HCT116 (cell line): ENCODE measurements around the gene METTL3. TPM values are rescaled to one million over a fixed set of nuclear protein-coding genes. Genes with fewer than 3 reads are reported as not detected.
A peak's percentile ranks its signal among the peaks of the same experiment; 100 is the strongest.

Experiments used
- ATAC-seq: fragments of 200-7000 bp; cut with Tn5 transposase; 2 replicates; pipeline ENCODE4 v1.9.1; 2020; ENCODE audit warnings: mild to moderate bottlenecking, moderate library complexity
- BruUV-seq: library from RNA; stranded (reverse); fragments of 400-500 nt; replicated peaks from 2 replicates; lab custom pipeline; 2021; lab: Mats Ljungman, UMichigan
- CTCF ChIA-PET: fragments of 300-600 bp; sonication (Branson Sonifier 250); formaldehyde crosslinking; loops from one replicate; lab custom pipeline; 2021; ENCODE audit warnings: antibody characterized with exemption; lab: Charles Lee
- POLR2A ChIA-PET: fragments of 300-600, 350-600 bp; sonication (Branson Sonifier 250); formaldehyde crosslinking; loops from one replicate; lab custom pipeline; 2021; ENCODE audit warnings: antibody characterized with exemption; lab: Charles Lee
- RAD21 ChIA-PET, 2 experiments: fragments of 300-600 bp; sonication (Branson Sonifier 250); formaldehyde crosslinking; loops; one replicate each; lab custom pipeline; 2023; ENCODE audit warnings: low total read pairs in 2 of 2; ENCODE audit not compliant: uncharacterized antibody in 2 of 2, unreplicated experiment in 2 of 2, low non-redundant PET in 1 of 2; lab: Charles Lee
- DNase-seq: peaks from one replicate; pipeline ENCODE4 v3.0.0-alpha.2; 2010; ENCODE audit warnings: low read depth, low spot score
- H2AFZ ChIP-seq: fragments of 200-600 bp; shearing (Covaris generic), sonication (generic); 2 replicates; pipeline ENCODE4 v1.6.1; 2017; ENCODE audit warnings: low read depth, mixed run types, mixed read lengths, antibody characterized with exemption, low read length; ENCODE audit not compliant: poor library complexity, severe bottlenecking
- H3K27ac ChIP-seq: 2 replicates; pipeline ENCODE4 v1.5.1; 2012; ENCODE audit warnings: low read depth, low read length
- H3K27me3 ChIP-seq: fragments of 200-600 bp; sonication (generic); 2 replicates; pipeline ENCODE4 v1.6.1; 2016; ENCODE audit warnings: mixed run types, low read length, mixed read lengths; ENCODE audit not compliant: insufficient read depth
- H3K36me3 ChIP-seq, 2 experiments: fragments of 200-500 bp in 1 of 2; fragments of 200-600 bp in 1 of 2; sonication (Bioruptor generic) in 1 of 2; sonication (generic) in 1 of 2; 2 replicates each; pipeline versions ENCODE4 v1.5.1 to v1.6.1; 2014 to 2016; ENCODE audit warnings: low read length in 2 of 2, inconsistent platforms in 1 of 2, mixed read lengths in 1 of 2, mixed run types in 1 of 2; ENCODE audit not compliant: insufficient read depth in 2 of 2, control insufficient read depth in 1 of 2
- H3K4me1 ChIP-seq, 2 experiments: fragments of 200-600 bp in 1 of 2; sonication (generic) in 1 of 2; 2 replicates each; pipeline versions ENCODE4 v1.5.1 to v1.6.1; 2012 to 2017; ENCODE audit warnings: low read length in 2 of 2, inconsistent platforms in 1 of 2, mild to moderate bottlenecking in 1 of 2, mixed read lengths in 1 of 2, mixed run types in 1 of 2, moderate library complexity in 1 of 2; ENCODE audit not compliant: insufficient read depth in 2 of 2, control insufficient read depth in 1 of 2
- H3K4me2 ChIP-seq: fragments of 200-600 bp; sonication (generic); 2 replicates; pipeline ENCODE4 v1.6.1; 2017; ENCODE audit warnings: mixed run types, low read length, mixed read lengths
- H3K4me3 ChIP-seq, 2 experiments: fragments of 200-600 bp in 1 of 2; sonication (generic) in 1 of 2; replicated peaks in 1 of 2; 2 replicates each; pipeline ENCODE4 v1.5.1; 2011 to 2016; ENCODE audit warnings: low read length in 2 of 2, control low read depth in 1 of 2, low read depth in 1 of 2, mild to moderate bottlenecking in 1 of 2, mixed read lengths in 1 of 2, mixed run types in 1 of 2
- H3K79me2 ChIP-seq: fragments of 200-600 bp; sonication (generic); 2 replicates; pipeline ENCODE4 v1.6.1; 2017; ENCODE audit warnings: mild to moderate bottlenecking, mixed run types, low read length, moderate library complexity, mixed read lengths; ENCODE audit not compliant: insufficient read depth
- H3K9ac ChIP-seq: fragments of 200-600 bp; sonication (generic); 2 replicates; pipeline ENCODE4 v1.6.1; 2016; ENCODE audit warnings: low read length, mixed read lengths
- H3K9me2 ChIP-seq: fragments of 200-600 bp; sonication (generic), shearing (Covaris generic); 2 replicates; pipeline ENCODE4 v1.6.1; 2017; ENCODE audit warnings: mixed run types, mild to moderate bottlenecking, moderate library complexity; ENCODE audit not compliant: insufficient read depth
- H3K9me3 ChIP-seq, 2 experiments: fragments of 200-500 bp in 1 of 2; fragments of 200-600 bp in 1 of 2; sonication (Bioruptor generic) in 1 of 2; sonication (generic) in 1 of 2; 2 replicates each; pipeline ENCODE4 v1.6.1; 2014 to 2017; ENCODE audit warnings: low read length in 2 of 2, mixed read lengths in 2 of 2, inconsistent platforms in 1 of 2, low read depth in 1 of 2, mild to moderate bottlenecking in 1 of 2, mixed run types in 1 of 2, moderate library complexity in 1 of 2; ENCODE audit not compliant: control insufficient read depth in 1 of 2, insufficient read depth in 1 of 2
- H4K20me1 ChIP-seq: fragments of 200-600 bp; sonication (generic), shearing (Covaris generic); 2 replicates; pipeline ENCODE4 v1.6.1; 2017; ENCODE audit warnings: mixed run types, mild to moderate bottlenecking, moderate library complexity; ENCODE audit not compliant: insufficient read depth
- CBX3 ChIP-seq: IDR thresholded peaks from 2 replicates; pipeline ENCODE4 v1.6.1; 2012; ENCODE audit warnings: low read depth
- CEBPB ChIP-seq: IDR thresholded peaks from 2 replicates; pipeline ENCODE4 v1.6.1; 2012; ENCODE audit warnings: low read depth
- CTCF ChIP-seq, 3 experiments: fragments of 200-600 bp in 1 of 3; sonication (generic) in 1 of 3; IDR thresholded peaks in 2 of 3; conservative IDR thresholded peaks in 1 of 3; 2 replicates each; pipeline ENCODE4 v1.5.1; 2012 to 2017; ENCODE audit warnings: low read depth in 2 of 3, low read length in 2 of 3, antibody characterized with exemption in 1 of 3, borderline replicate concordance in 1 of 3, control low read depth in 1 of 3, mild to moderate bottlenecking in 1 of 3, mixed read lengths in 1 of 3, mixed run types in 1 of 3, moderate library complexity in 1 of 3; ENCODE audit not compliant: insufficient read depth in 1 of 3
- EGR1 ChIP-seq: IDR thresholded peaks from 2 replicates; pipeline ENCODE4 v1.6.1; 2012; ENCODE audit warnings: low read depth
- ELF1 ChIP-seq: IDR thresholded peaks from 2 replicates; pipeline ENCODE4 v1.6.1; 2012; ENCODE audit warnings: low read depth, borderline replicate concordance
- EZH2 ChIP-seq: fragments of 200-600 bp; sonication (generic); IDR thresholded peaks from 2 replicates; pipeline ENCODE4 v1.6.1; 2017; ENCODE audit warnings: antibody characterized with exemption, mixed run types
- EZH2phosphoT487 ChIP-seq: fragments of 200-600 bp; IDR thresholded peaks from 2 replicates; pipeline ENCODE4 v1.6.1; 2018; ENCODE audit warnings: antibody characterized with exemption, borderline replicate concordance
- FOSL1 ChIP-seq: IDR thresholded peaks from 2 replicates; pipeline ENCODE4 v1.6.1; 2012; ENCODE audit warnings: low read depth
- JUND ChIP-seq: IDR thresholded peaks from 2 replicates; pipeline ENCODE4 v1.6.1; 2012
- MAX ChIP-seq: IDR thresholded peaks from 2 replicates; pipeline ENCODE4 v1.6.1; 2012
- POLR2A ChIP-seq: IDR thresholded peaks from 2 replicates; pipeline ENCODE4 v1.7.0; 2011; ENCODE audit warnings: borderline replicate concordance; ENCODE audit not compliant: insufficient read depth, insufficient read length; ENCODE audit errors: extremely low read depth
- POLR2AphosphoS5 ChIP-seq: IDR thresholded peaks from 2 replicates; pipeline ENCODE4 v1.6.1; 2011; ENCODE audit warnings: mild to moderate bottlenecking, low read depth, low read length, moderate library complexity
- REST ChIP-seq: IDR thresholded peaks from 2 replicates; pipeline ENCODE4 v1.6.1; 2012; ENCODE audit warnings: low read depth
- SIN3A ChIP-seq: IDR thresholded peaks from 2 replicates; pipeline ENCODE4 v1.6.1; 2012; ENCODE audit warnings: low read depth
- SRF ChIP-seq: IDR thresholded peaks from 2 replicates; pipeline ENCODE4 v1.6.1; 2012; ENCODE audit warnings: low read depth
- TCF7L2 ChIP-seq: IDR thresholded peaks from 2 replicates; pipeline ENCODE4 v1.7.0; 2011; ENCODE audit warnings: borderline replicate concordance, inconsistent platforms; ENCODE audit not compliant: insufficient read depth, insufficient read length; ENCODE audit errors: extremely low read depth
- ZBTB33 ChIP-seq: IDR thresholded peaks from 2 replicates; pipeline ENCODE4 v1.6.1; 2011; ENCODE audit warnings: mild to moderate bottlenecking, low read length, moderate library complexity; ENCODE audit not compliant: insufficient replicate concordance; ENCODE audit errors: extremely low read depth
- ZNF274 ChIP-seq: fragments of 200-500 bp; sonication (Bioruptor generic); IDR thresholded peaks from 2 replicates; pipeline ENCODE4 v1.6.1; 2014; ENCODE audit warnings: mild to moderate bottlenecking, low read depth, low read length, inconsistent platforms
- intact Hi-C: fragments of 100-400 bp; cut with micrococcal nuclease; formaldehyde crosslinking; loops from 2 replicates; pipeline ENCODE4 v1.10.0; 2022
- total RNA-seq: library from RNA; stranded (reverse); gene quantifications from one replicate; pipeline ENCODE4 v1.2.1, GENCODE V29; 2021; ENCODE audit not compliant: unreplicated experiment

Gene METTL3
- total RNA-seq, 1 experiment from 2014 or later, result 62.3 TPM

GRCh38 chr14:21455912-21456667 is 55.0 kb downstream of the METTL3 start, which contains the start of gene CHD8:
Gene CHD8 (minus strand): TSS chr14:21456123. CDS start chr14:21431643, 24,480 bp downstream.
- Histone ChIP-seq H4K20me1 (no peaks in the 10 kb centered on the region), H3K79me2 (peaks cover 47% of the 10 kb centered on the region), H3K36me3 (peaks cover 4 to 5% of the 10 kb centered on the region in 2 experiments; a peak in 2 of 4 replicates), H3K9me2 (no peaks in the 10 kb centered on the region), H3K4me1 (peaks cover 10 to 16% of the 10 kb centered on the region in 2 experiments; a peak in 3 of 4 replicates), H2AFZ (peak within 1 kb of the TSS; percentile 93), H3K27me3 (no peaks in the 10 kb centered on the region), H3K9ac (peak within 1 kb of the TSS; percentile 92), H3K4me3 (peak within 1 kb of the TSS; percentile 87 to 97), H3K4me2 (peak within 1 kb of the TSS; percentile 84), H3K9me3 (no peaks in the 10 kb centered on the region), H3K27ac (peak within 1 kb of the TSS; percentile 93)
- POLR2A ChIA-PET, result interaction anchor here (0.7 to 2.1 kb wide), 6 partner anchors 12 to 399 kb away, joined by 3 to 34 read pairs (median 7); partner anchors contain the start of genes METTL3, RAB2B, SUPT16H and TOX4
- CTCF ChIA-PET, result interaction anchor here (0.6 to 2.6 kb wide), 13 partner anchors 9 to 441 kb away, joined by 3 to 23 read pairs (median 4); no protein-coding TSS in a partner anchor
- BruUV-seq, result no TSS peak
- RAD21 ChIA-PET, result interaction anchor here (0.9 to 1.6 kb wide), 2 partner anchors 19 to 55 kb away, joined by 4 to 5 read pairs; partner anchors contain the start of gene METTL3 (in 1 of the 2)
- intact Hi-C loops, result loop anchor here (1.0 kb wide), 2 partner anchors 19 to 20 kb away; partner anchors contain the start of gene RAB2B
- ATAC-seq (peak; percentile 98), DNase-seq (peak; percentile 99)
- TF ChIP-seq SRF, result no peak
- no peak for TF ChIP-seq CEBPB
- TF ChIP-seq CBX3, result no peak; the same call in 1 of the 2 replicates
- TF ChIP-seq ELF1, result peak; percentile 94
- TF ChIP-seq REST, result no peak
- TF ChIP-seq TCF7L2, result peak; percentile 78
- TF ChIP-seq ZBTB33, result peak; percentile 62
- TF ChIP-seq FOSL1, result 0 out of 2 replicates have a peak, but pooled peaks have one; percentile 10
- TF ChIP-seq JUND, result no peak
- TF ChIP-seq EZH2phosphoT487, result no peak
- no peak for TF ChIP-seq EZH2
- peak; percentile 57 to 79 (median 62) for TF ChIP-seq CTCF (IDR thresholded peaks at IDR 0.05 in 2 of 3, conservative IDR thresholded peaks at IDR 0.05 in 1 of 3; ENCODE audit: borderline replicate concordance in 1 of 3, insufficient read depth in 1 of 3, low read depth in 2 of 3, low read length in 2 of 3)
- peak; percentile 65 for TF ChIP-seq MAX
- TF ChIP-seq POLR2AphosphoS5, result peak; percentile 57
- peak; percentile 57 for TF ChIP-seq POLR2A
- TF ChIP-seq SIN3A, result peak; percentile 59
- TF ChIP-seq EGR1, result no peak
- no peak for TF ChIP-seq ZNF274
